Measurements from ENCODE around the gene LASP1NB. TPM values are rescaled to one million over a fixed set of nuclear protein-coding genes. Genes with fewer than 3 reads are reported as not detected.
"Not testable (repeated sequence)": the region's sequence is repeated elsewhere in the genome, so short reads cannot be mapped to it uniquely, and the experiment has no call there.

Gene LASP1NB

GRCh38 chr17:38970804-38971203 lies 45.4 kb downstream of the LASP1NB start:
- TF ChIP-seq CTCF (conservative IDR thresholded peaks at IDR 0.05): no peak

GRCh38 chr17:38976187-38976551 lies 50.8 kb downstream of the LASP1NB start:
- not testable (repeated sequence) for H3K9me3 Mint-ChIP-seq; H3K4me3 Mint-ChIP-seq; H3K27me3 Mint-ChIP-seq (ENCODE audit: low read depth); H3K36me3 Mint-ChIP-seq (ENCODE audit: low read depth); H3K27ac Mint-ChIP-seq (ENCODE audit: unreplicated experiment); H3K4me1 Mint-ChIP-seq; DNase-seq (ENCODE audit: low read depth, low spot score)

More at GRCh38 chr17:38970804-38971203, 45.4 kb downstream of the LASP1NB start:
- Mint-ChIP-seq H3K4me1 (peaks cover 7% of the 10 kb centered on the region), H3K27me3 (ENCODE audit: low read depth) (no peaks in the 10 kb centered on the region), H3K36me3 (ENCODE audit: low read depth) (peaks cover 2% of the 10 kb centered on the region), H3K4me3 (no peak overlapping the region), H3K9me3 (peaks cover 5% of the 10 kb centered on the region), H3K27ac (ENCODE audit: unreplicated experiment) (no peak overlapping the region)
- no peak for DNase-seq (ENCODE audit: low read depth, low spot score)

GRCh38 chr17:38978180-38978579 lies 52.8 kb downstream of the LASP1NB start:
- H3K36me3 Mint-ChIP-seq (ENCODE audit: low read depth): no peaks in the 10 kb centered on the region
- H3K9me3 Mint-ChIP-seq: no peaks in the 10 kb centered on the region
- H3K27ac Mint-ChIP-seq (ENCODE audit: unreplicated experiment): no peak overlapping the region
- TF ChIP-seq CTCF (conservative IDR thresholded peaks at IDR 0.05): no peak
- no peaks in the 10 kb centered on the region for H3K4me1 Mint-ChIP-seq
- no peak overlapping the region for H3K4me3 Mint-ChIP-seq
- H3K27me3 Mint-ChIP-seq (ENCODE audit: low read depth): no peaks in the 10 kb centered on the region
- no peak for DNase-seq (ENCODE audit: low read depth, low spot score)

Small RNAs within 50 kb of the gene (microRNA-seq; reads per million reads assigned to microRNA genes)
- gene MIR6779: not detected

Other genes starting within 250 kb of the LASP1NB start
- 79.6 and 85.1 TPM in 2 replicates for gene MLLT6, start 220.3 kb upstream of the LASP1NB start, total RNA-seq
- 9.0 and 11.0 TPM in 2 replicates for gene CISD3, start 195.3 kb upstream of the LASP1NB start, total RNA-seq
- 108 and 116 TPM in 2 replicates for gene PCGF2, start 177.3 kb upstream of the LASP1NB start, total RNA-seq
- gene PSMB3, start 172.9 kb upstream of the LASP1NB start, total RNA-seq: 193 and 203 TPM in 2 replicates
- gene PIP4K2B, start 126.1 kb upstream of the LASP1NB start, total RNA-seq: 95.3 and 105 TPM in 2 replicates
- 18.9 and 19.3 TPM in 2 replicates for gene CWC25, start 100.3 kb upstream of the LASP1NB start, total RNA-seq
- 1,802 and 1,851 TPM in 2 replicates for gene RPL23, start 71.9 kb upstream of the LASP1NB start, total RNA-seq
- gene LASP1, start 55.6 kb upstream of the LASP1NB start, total RNA-seq: 87.4 and 94.3 TPM in 2 replicates
- gene FBXO47, start 41.8 kb downstream of the LASP1NB start, total RNA-seq: not detected in 2 replicates
- gene PLXDC1, start 226.0 kb downstream of the LASP1NB start, total RNA-seq: 0.28 and 0.84 TPM in 2 replicates
- gene ARL5C, start 240.5 kb downstream of the LASP1NB start, total RNA-seq: not detected in 2 replicates